Measurements from ENCODE around the gene RUNX3.
A peak's percentile ranks its signal among the peaks of the same experiment; 100 is the strongest.
"Not testable (repeated sequence)": the region's sequence is repeated elsewhere in the genome, so short reads cannot be mapped to it uniquely, and the experiment has no call there.

RUNX3 gene

DNA sequence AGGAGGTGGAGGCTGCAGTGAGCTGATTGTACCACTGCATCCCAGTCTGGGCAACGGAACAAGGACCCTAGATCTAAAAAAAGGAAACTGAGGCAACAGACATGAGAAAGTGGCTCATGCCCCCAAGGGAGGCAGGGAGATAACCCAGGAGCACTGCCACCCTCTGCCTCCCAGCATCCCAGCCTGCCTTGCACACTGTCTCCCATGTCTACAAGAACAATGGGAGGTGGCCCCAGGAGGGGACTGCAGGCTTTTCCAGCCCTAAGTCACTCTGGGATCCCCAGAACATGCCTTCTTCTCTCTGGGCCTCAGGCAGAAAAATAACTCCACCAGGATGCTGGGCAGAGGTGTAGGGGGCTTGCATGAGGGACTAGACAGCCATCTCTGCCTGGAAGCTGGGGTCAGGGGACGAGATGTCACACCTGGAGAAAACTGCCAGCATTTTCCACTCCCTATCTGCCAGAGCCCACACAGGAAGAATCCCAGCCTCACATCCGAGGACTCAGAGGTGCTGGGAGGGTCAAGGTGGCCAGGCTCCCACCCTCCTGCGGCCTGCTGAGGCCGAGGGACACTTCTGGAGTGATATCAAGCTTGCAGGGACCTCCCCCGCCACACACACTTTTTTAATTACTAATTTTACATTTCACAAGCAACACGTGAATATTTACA lies 21.4 kb downstream of the RUNX3 start:
- ChIA-PET POLR2A (no interaction called here), CTCF (interaction anchor here (0.6 to 1.6 kb wide), 4 partner anchors 10 to 323 kb away, joined by 3 to 4 read pairs (median 4); no protein-coding TSS in a partner anchor)
- no peaks in the 10 kb centered on the region for H3K4me1 ChIP-seq (ENCODE audit: control insufficient read depth, insufficient read depth, low read length)
- H3K36me3 ChIP-seq (ENCODE audit: control insufficient read depth in 2 of 2, insufficient read depth in 1 of 2, low read length in 2 of 2): no peaks in the 10 kb centered on the region
- H3K4me3 ChIP-seq (ENCODE audit: low read depth, low read length): no peak overlapping the region
- no peaks in the 10 kb centered on the region for H3K9me3 ChIP-seq (ENCODE audit: control insufficient read depth, insufficient read depth, low read depth, low read length)
- TF ChIP-seq ZNF704 (tag by site-specific recombination; IDR thresholded peaks at IDR 0.05) (no peak), ZFHX2 (tag by site-specific recombination; conservative IDR thresholded peaks at IDR 0.05) (no peak), GLI4 (tag by site-specific recombination; IDR thresholded peaks at IDR 0.05) (no peak), ZNF626 (tag by site-specific recombination; IDR thresholded peaks at IDR 0.05) (no peak), GFI1B (tag by site-specific recombination; IDR thresholded peaks at IDR 0.05) (no peak), ZNF692 (tag by site-specific recombination; IDR thresholded peaks at IDR 0.05) (no peak), ZNF184 (tag by site-specific recombination; IDR thresholded peaks at IDR 0.05) (no peak), ZSCAN16 (tag by site-specific recombination; IDR thresholded peaks at IDR 0.05) (no peak)
- no peak overlapping the region for H3K27ac ChIP-seq (ENCODE audit: extremely low read depth, low read depth, low read length)

GRCh38 chr1:24907587-24908294 lies 22.3 kb downstream of the RUNX3 start:
- H3K4me1 ChIP-seq (ENCODE audit: control insufficient read depth, insufficient read depth, low read length); H3K27ac ChIP-seq (ENCODE audit: extremely low read depth, low read depth, low read length); H3K36me3 ChIP-seq (ENCODE audit: control insufficient read depth in 2 of 2, insufficient read depth in 1 of 2, low read length in 2 of 2); H3K9me3 ChIP-seq (ENCODE audit: control insufficient read depth, insufficient read depth, low read depth, low read length); POLR2A ChIA-PET; H3K4me3 ChIP-seq (ENCODE audit: low read depth, low read length): not testable (repeated sequence)
- CTCF ChIA-PET: interaction anchor here (0.6 kb wide), 1 partner anchor 498 kb away, joined by 5 read pairs; no protein-coding TSS in a partner anchor
- TF ChIP-seq ZSCAN16 (tag by site-specific recombination; IDR thresholded peaks at IDR 0.05) (peak; percentile 94), SETDB1 (IDR thresholded peaks at IDR 0.05; ENCODE audit: insufficient read length, low read length) (peak; percentile 61)

DNA sequence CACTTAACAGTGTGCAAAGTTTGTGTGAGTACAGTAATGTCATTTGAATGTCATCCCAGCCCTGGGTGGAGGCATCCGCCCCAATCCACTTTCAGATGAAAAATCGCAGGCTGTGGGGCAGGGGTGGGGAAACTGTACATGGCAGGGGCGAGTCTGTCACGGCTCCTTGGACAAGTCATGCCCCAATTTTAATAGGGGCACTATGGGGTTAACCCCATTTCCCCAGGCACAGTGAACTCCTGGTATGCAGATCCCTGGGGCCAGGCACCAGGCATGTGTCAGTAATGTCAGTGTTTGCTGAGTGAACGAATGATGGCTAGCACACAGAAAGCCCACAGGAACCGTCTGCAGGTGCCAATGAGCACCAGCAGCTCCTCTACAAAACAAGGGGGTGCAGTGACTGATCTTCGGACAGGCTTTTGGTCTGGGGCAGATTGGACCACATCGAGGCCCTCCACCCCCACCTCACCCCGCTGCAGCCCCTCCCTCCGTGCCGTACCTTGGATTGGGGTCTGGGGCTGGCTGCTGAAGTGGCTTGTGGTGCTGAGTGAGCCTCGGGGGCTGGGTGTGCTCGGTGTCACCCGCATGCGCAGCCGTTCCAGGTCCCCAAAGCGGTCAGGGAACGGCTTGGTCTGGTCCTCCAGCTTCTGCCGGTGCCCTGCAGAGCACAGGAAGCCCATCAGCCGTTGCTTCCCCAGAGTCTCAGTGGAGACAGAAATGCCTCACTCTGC lies 23.2 kb downstream of the RUNX3 start:
- CTCF ChIA-PET: interaction anchor here (0.6 to 0.9 kb wide), 2 partner anchors 9 to 497 kb away, joined by 4 to 5 read pairs; no protein-coding TSS in a partner anchor
- no peak for TF ChIP-seq ZNF624 (tag by site-specific recombination; IDR thresholded peaks at IDR 0.05)
- TF ChIP-seq ZBTB20 (tag by site-specific recombination; IDR thresholded peaks at IDR 0.05): peak; percentile 55
- no peaks in the 10 kb centered on the region for H3K4me1 ChIP-seq (ENCODE audit: control insufficient read depth, insufficient read depth, low read length)
- POLR2A ChIA-PET: no interaction called here
- H3K36me3 ChIP-seq (ENCODE audit: control insufficient read depth in 2 of 2, insufficient read depth in 1 of 2, low read length in 2 of 2): no peaks in the 10 kb centered on the region
- H3K9me3 ChIP-seq (ENCODE audit: control insufficient read depth, insufficient read depth, low read depth, low read length): no peaks in the 10 kb centered on the region
- no peak overlapping the region for H3K27ac ChIP-seq (ENCODE audit: extremely low read depth, low read depth, low read length)
- no peak overlapping the region for H3K4me3 ChIP-seq (ENCODE audit: low read depth, low read length)

DNA sequence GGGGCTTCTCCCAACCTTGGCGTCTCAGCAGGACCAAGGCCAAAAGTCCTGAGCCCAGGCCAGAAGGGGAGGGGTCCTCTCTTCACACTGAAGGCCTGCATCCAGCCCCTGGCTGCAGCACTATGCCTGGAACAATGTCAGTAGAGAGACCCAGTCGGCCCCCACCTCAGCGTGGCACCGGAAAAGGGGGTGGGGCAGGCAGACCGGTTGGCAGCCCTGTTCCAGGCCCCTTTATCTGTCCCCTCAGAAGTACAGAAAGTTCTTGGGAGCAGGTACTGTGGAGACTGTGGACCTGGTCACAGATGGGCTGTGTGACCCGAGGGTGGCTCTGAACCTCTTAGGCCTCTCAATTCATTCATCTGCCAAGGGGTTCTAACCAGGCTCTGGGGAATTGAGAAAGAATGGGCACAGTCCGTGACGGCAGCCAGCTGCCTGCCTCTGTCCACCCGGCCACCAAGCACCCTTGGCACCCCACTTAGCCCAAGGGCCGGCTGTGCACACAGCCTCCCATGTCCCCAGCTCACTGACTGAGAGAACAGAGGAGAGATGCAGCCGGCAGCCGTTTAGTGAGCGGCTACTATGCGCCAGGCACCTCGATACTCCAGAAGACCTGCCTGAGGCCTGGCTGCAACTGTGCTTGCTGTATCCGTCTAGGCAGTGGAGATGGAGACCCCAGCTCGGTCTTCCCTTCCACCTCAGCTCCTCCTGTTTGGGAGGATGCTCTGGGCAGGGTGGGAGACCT lies 23.9 kb downstream of the RUNX3 start:
- no peaks in the 10 kb centered on the region for H3K9me3 ChIP-seq (ENCODE audit: control insufficient read depth, insufficient read depth, low read depth, low read length)
- POLR2A ChIA-PET: no interaction called here
- no peaks in the 10 kb centered on the region for H3K4me1 ChIP-seq (ENCODE audit: control insufficient read depth, insufficient read depth, low read length)
- H3K36me3 ChIP-seq (ENCODE audit: control insufficient read depth in 2 of 2, insufficient read depth in 1 of 2, low read length in 2 of 2): no peaks in the 10 kb centered on the region
- CTCF ChIA-PET: interaction anchor here (0.9 kb wide), 1 partner anchor 8 kb away, joined by 4 read pairs; no protein-coding TSS in a partner anchor
- TF ChIP-seq ZNF133 (tag by site-specific recombination; IDR thresholded peaks at IDR 0.05) (no peak), TCF7L2 (IDR thresholded peaks at IDR 0.05; ENCODE audit: borderline replicate concordance, low read depth, low read length) (no peak), ZNF138 (tag by site-specific recombination; IDR thresholded peaks at IDR 0.05; ENCODE audit: borderline replicate concordance) (no peak), ZSCAN30 (tag by site-specific recombination; IDR thresholded peaks at IDR 0.05) (no peak), TSHZ1 (tag by site-specific recombination; IDR thresholded peaks at IDR 0.05; ENCODE audit: borderline replicate concordance) (no peak), ZNF664 (tag by site-specific recombination; IDR thresholded peaks at IDR 0.05) (peak; percentile 39; the same call in 1 of the 2 replicates), ZNF510 (tag by site-specific recombination; IDR thresholded peaks at IDR 0.05; ENCODE audit: insufficient replicate concordance) (no peak)
- H3K4me3 ChIP-seq (ENCODE audit: low read depth, low read length): no peak overlapping the region
- H3K27ac ChIP-seq (ENCODE audit: extremely low read depth, low read depth, low read length): no peak overlapping the region

All from HEK293 (cell line).